NCI-H2107 (cell line): ENCODE results near the gene DUS1L.

Experiments used
- DNase-seq: peaks from one replicate; lab custom pipeline; 2025; lab: John Stamatoyannopoulos, UW

The DUS1L gene

GRCh38 chr17:82087961-82088837 lies 22.6 kb upstream of the DUS1L start:
- DNase-seq: no peak

- DNase-seq: no peak
Measured at GRCh38 chr17:82086941-82087906, 21.6 kb upstream of the DUS1L start.

GRCh38 chr17:82085931-82086764 lies 20.5 kb upstream of the DUS1L start:
- DNase-seq: no peak

DNA sequence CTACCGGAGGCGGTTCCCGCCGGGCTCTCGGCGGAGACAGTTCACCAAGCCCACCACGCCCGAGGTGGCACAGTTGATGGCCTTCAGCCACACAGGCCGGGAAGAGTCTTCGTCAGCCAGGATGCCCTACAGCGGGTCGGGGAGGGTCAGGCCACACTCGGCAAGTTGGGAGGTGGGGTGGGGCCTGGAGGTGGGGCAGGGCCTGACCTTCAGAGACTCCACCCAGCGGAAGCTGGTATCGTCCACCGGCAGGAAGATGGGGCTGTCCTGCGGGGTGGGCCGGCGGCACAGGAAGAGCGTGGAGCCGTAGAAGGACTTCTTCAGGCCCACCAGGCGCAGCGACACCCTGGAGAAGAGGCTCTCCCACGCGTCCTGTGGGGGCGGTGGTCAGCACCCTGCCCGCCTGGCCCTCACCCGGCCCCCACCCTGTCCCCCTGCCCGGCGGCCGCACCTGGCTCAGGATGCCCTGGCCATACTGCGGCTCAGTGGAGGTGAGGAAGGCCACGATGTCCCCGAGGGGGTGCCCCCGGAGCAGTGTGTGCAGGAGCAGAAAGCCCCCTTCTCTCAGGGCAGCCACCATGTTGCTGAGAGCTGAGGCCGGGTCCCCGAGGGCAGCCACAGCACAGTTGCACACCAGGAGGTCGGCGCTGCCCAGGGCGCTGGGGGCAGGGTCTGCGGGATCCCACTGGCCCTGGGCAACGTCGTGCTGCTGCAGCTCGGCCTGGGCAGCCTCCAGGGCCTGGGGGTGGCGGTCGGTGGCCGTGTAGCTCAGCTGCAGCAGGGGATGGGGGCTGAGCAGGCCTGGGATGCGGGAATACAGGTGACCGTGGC lies 19.6 kb upstream of the DUS1L start:
- no peak for DNase-seq

DNA sequence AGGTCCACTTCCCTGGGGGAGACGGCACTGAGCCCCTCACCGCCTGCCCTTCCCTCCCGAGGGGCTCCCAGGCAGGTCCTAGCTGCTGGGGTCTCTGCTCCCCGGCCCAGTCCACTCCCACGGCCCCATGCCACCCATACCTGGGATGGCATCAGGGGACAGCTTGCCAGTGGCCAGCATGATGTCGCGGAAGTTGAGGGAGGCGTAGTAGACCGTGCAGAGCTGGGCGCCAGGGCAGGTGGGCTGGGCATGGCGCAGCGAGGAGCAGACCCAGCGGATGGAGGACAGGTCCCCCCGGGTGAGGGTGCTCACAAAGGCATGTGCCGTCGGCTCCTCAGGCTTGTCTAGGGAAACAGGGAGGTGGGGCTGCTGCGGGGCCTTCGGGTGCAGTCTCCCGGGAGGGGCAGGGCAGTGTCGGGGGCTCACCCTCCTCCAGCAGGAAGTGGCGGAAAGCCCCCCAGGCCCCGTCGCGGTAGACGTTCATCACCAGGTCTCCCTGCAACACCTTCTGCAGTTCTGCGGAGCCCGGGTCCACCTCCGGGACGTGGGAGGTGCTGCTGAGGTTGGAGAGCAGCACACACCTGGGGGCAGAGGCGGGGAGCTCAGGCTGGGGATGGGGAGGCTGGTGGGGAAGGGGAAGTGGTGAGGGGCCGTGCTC lies 18.9 kb upstream of the DUS1L start:
- no peak for DNase-seq

GRCh38 chr17:82083533-82084359 lies 18.1 kb upstream of the DUS1L start:
- DNase-seq: no peak

GRCh38 chr17:82083009-82083408 lies 17.4 kb upstream of the DUS1L start:
- no peak for DNase-seq

DNA sequence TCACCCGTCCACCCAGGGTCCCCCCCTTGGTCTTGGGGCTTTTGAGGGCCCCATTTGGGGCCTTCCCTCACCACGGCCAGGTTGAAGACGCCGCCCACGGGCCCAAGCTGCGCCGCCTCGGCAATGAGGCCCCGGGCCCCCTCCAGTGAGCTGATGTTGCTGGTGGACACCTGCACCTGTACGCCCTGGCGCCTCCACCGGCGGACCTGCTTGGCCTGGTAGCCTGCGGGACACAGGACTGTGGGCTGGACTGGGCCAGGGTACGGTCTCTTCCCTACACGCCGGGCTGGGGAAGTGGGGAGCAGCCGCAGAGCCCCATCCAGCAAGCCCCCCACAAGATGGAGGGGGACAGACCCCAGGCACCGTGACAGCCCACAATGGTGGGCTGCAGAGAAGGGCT lies 16.9 kb upstream of the DUS1L start:
- DNase-seq: no peak

- no peak for DNase-seq
Measured at GRCh38 chr17:82081966-82082365, 16.4 kb upstream of the DUS1L start.

GRCh38 chr17:82081546-82081945 lies 15.9 kb upstream of the DUS1L start:
- DNase-seq: no peak

GRCh38 chr17:82080789-82081464 lies 15.3 kb upstream of the DUS1L start:
- DNase-seq: no peak

- no peak for DNase-seq
Measured at GRCh38 chr17:82080048-82080788, 14.6 kb upstream of the DUS1L start.

DNA sequence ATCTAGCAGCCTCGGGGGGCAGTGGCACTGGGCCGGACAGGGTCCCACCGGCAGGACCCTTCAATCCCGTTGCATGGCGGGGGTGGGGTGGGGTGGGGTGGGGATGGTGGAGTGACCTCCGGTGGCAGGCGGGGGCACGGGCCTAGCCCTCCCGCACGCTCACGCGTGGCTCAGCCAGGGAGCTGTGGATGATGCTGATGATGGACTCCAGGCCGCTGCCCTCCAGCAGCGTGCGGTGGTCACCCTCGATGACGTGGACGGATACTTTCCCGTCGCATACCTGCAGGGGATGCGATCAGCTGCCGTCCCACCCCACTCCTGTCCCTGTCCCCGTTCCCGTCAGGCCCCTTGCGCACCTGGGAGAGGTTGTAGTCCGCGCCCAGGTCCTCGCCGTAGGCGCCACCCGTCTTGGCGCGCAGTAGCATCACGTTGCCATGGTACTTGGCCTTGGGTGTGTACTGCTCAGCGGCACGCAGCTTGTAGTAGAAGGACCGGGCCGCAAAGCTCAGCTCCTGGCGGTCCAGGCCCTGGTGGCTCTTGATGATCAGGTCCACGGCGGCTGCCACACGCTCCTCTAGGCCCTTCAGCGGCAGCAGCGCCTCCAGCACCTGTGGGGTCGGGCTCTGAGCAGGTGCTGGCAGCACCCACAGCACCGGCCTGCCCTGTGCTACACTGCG lies 13.5 kb upstream of the DUS1L start:
- no peak for DNase-seq

DNA sequence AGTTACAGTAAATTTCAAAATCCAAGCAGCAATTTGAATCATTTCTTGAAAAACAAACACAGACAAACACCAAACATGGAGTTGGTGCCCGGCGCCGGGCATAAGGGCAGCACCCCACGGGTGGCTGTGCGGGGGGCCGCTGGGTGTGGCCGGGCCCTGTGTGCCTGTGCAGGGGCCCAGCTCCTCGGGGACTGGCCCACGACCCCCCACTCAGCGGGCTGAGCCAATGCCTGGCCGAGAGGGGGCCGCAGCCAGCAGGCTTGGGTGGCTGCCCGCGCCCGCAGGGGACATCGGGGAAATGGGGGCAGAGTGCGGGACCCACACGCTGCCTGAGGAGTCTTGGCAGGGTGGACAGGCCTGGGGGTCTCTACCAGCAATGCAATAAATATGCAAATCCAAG lies 12.8 kb upstream of the DUS1L start:
- no peak for DNase-seq

GRCh38 chr17:82077617-82078358 lies 12.2 kb upstream of the DUS1L start:
- no peak for DNase-seq

GRCh38 chr17:82076785-82077591 lies 11.4 kb upstream of the DUS1L start:
- DNase-seq: no peak
